GM12864 (cell line): Measurements from ENCODE around the gene SLC22A17.
"Not testable (repeated sequence)": the region's sequence is repeated elsewhere in the genome, so short reads cannot be mapped to it uniquely, and the experiment has no call there.

Experiments used
- DNase-seq: peaks from one replicate; pipeline ENCODE4 v3.0.0-alpha.2; 2011; ENCODE audit warnings: low read depth
- H3K4me3 ChIP-seq: 2 replicates; pipeline ENCODE4 v1.5.1; 2011; ENCODE audit warnings: mild to moderate bottlenecking, low read depth, low read length, control low read depth
- TF ChIP-seq, protein P1 (sequence below): IDR thresholded peaks from 2 replicates; pipeline ENCODE4 v1.5.1; 2011; ENCODE audit warnings: low read depth, mild to moderate bottlenecking, moderate library complexity, low read length, control low read depth, inconsistent platforms; ENCODE audit errors: missing control alignments

Gene SLC22A17

GRCh38 chr14:23352506-23353432, at the start of gene SLC22A17:
SLC22A17 (minus strand) TSS chr14:23352887.
- no peak for DNase-seq
- TF ChIP-seq, protein P1, sequence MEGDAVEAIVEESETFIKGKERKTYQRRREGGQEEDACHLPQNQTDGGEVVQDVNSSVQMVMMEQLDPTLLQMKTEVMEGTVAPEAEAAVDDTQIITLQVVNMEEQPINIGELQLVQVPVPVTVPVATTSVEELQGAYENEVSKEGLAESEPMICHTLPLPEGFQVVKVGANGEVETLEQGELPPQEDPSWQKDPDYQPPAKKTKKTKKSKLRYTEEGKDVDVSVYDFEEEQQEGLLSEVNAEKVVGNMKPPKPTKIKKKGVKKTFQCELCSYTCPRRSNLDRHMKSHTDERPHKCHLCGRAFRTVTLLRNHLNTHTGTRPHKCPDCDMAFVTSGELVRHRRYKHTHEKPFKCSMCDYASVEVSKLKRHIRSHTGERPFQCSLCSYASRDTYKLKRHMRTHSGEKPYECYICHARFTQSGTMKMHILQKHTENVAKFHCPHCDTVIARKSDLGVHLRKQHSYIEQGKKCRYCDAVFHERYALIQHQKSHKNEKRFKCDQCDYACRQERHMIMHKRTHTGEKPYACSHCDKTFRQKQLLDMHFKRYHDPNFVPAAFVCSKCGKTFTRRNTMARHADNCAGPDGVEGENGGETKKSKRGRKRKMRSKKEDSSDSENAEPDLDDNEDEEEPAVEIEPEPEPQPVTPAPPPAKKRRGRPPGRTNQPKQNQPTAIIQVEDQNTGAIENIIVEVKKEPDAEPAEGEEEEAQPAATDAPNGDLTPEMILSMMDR: no peak
- no peak within 1 kb of the TSS for H3K4me3 ChIP-seq

DNA sequence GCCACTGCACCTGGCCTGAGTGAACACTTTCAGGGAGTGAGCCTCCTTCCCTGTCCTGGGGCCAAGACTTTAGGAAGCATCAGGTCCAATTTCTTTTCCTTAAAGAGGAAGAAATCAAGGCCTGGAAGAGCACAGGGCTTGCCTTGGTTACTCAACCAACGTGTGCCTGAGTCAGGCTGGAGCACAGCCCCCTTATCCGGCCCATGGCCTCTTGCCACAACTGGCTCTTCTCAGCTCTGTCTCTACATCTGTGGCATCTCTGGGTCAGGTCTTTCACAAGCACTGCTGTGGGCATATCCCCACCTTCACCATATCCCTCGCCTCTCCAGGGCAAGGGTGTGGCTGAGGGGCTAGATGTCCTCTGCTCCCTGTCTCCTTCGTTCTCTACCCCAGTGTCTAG, 48.6 kb upstream of the SLC22A17 start:
- TF ChIP-seq, protein P1: no peak
- no peak overlapping the region for H3K4me3 ChIP-seq
- no peak for DNase-seq

DNA sequence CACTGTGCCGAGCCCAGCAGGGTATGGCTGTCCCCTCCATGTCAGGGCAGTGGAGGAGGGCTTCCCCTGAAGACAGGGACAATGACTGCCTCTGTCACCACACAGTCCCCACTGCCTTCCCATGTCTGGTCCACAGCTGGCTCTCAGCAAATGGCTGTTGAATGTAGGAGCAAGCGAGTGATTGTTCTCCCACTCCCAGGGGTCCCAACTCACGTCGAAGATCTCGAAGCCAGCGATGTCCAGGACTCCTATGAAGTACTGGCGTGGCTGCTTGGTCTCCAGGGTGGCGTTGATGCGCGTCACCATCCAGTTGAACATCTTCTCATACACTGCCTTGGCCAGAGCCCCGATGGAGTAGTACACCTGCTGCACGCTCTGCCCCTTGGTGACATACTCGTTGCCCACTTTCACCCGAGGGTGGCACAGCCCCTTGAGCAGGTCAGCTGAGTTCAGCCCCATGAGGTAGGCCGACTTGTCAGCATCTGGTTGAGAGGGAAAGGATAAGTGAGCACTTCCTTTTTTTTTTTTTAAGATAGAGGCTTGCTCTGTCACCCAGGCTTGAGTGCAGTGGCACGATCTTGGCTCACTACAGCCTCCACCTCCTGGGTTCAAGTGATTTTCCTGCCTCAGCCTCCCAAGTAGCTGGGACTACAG, 47.9 kb upstream of the SLC22A17 start:
- not testable (repeated sequence) for H3K4me3 ChIP-seq, DNase-seq

DNA sequence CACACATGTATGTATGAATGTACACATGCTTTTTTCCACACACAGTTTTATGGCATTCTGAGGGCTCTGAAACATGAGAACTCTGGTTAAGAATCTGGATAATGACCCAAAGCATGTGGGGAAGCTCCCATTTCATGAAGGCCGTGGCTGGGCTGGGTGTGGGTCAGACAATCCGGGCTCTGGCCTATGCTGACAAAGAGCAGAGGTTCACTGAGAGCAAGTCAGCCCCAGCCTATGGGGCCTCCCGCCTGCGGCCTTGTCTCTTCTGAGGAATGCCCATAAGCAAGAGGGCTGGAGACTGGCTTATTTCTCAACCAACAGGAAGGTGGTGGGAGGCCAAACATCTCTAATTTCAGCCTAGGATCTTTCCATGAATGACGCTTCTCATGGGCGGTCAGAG, 46.9 kb upstream of the SLC22A17 start:
- H3K4me3 ChIP-seq: no peak overlapping the region
- TF ChIP-seq, protein P1: no peak
- no peak for DNase-seq

DNA sequence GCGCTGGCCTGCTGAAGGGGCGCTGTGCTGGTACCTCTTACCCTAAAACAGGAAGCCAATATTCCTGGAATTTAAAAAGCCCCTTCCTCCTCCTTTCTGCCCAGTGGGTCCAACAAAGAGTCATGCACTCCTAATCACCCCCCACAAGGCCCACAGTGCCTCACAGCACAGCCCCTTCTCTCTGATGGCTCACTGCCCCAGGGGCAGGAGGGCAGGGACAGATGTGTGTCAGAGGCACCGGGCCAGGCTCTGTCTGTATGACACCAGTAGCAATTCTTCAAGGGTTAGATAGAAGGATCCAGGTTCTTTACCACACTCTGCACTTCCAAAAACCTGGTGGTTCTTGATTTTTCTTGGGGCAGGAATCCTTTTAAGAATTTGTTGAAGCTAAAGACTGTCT, 46.4 kb upstream of the SLC22A17 start:
- TF ChIP-seq, protein P1: no peak
- H3K4me3 ChIP-seq: no peak overlapping the region
- no peak for DNase-seq

GRCh38 chr14:23398348-23398747, 45.7 kb upstream of the SLC22A17 start:
- no peak overlapping the region for H3K4me3 ChIP-seq
- DNase-seq: no peak
- TF ChIP-seq, protein P1: no peak

GRCh38 chr14:23396781-23397407, 44.2 kb upstream of the SLC22A17 start:
- TF ChIP-seq, protein P1: no peak
- no peak for DNase-seq
- H3K4me3 ChIP-seq: no peak overlapping the region
